ENCODE measurements around the gene NUDT1.

- TF ChIP-seq CTCF (conservative IDR thresholded peaks at IDR 0.05; ENCODE audit: low read depth, low read length) = no peak
- TF ChIP-seq EZH2 (IDR thresholded peaks at IDR 0.05; ENCODE audit: borderline replicate concordance, low read depth, low read length, poor library complexity, severe bottlenecking) = no peak
Measured at GRCh38 chr7:2251381-2251780, 9.4 kb downstream of the NUDT1 start.

Data from A673 (cell line).